AG09309 (cell line): Measurements from ENCODE around the gene RPP30.

Experiments used
- DNase-seq: peaks from one replicate; pipeline ENCODE4 v3.0.0-alpha.2; 2010; ENCODE audit warnings: low read depth
- H3K4me3 ChIP-seq: 2 replicates; pipeline ENCODE4 v1.5.1; 2011; ENCODE audit warnings: mild to moderate bottlenecking, low read depth, low read length, moderate library complexity; ENCODE audit not compliant: control insufficient read depth
- CTCF ChIP-seq: IDR thresholded peaks from 2 replicates; pipeline ENCODE4 v1.5.1; 2011; ENCODE audit warnings: mild to moderate bottlenecking, low read depth, low read length, inconsistent platforms; ENCODE audit not compliant: insufficient read depth, control insufficient read depth; ENCODE audit errors: missing control alignments

Gene RPP30

GRCh38 chr10:90906596-90906995 is 34.8 kb downstream of the RPP30 start:
- DNase-seq = no peak

GRCh38 chr10:90911133-90912051 is 39.6 kb downstream of the RPP30 start:
- TF ChIP-seq CTCF = peak; percentile 82
- no peak for DNase-seq
- no peak overlapping the region for H3K4me3 ChIP-seq

More at GRCh38 chr10:90906596-90906995, 34.8 kb downstream of the RPP30 start:
- no peak for TF ChIP-seq CTCF
- H3K4me3 ChIP-seq = no peak overlapping the region

GRCh38 chr10:90912174-90912573 is 40.4 kb downstream of the RPP30 start:
- DNase-seq = no peak
- H3K4me3 ChIP-seq = no peak overlapping the region
- TF ChIP-seq CTCF = no peak

GRCh38 chr10:90912854-90913479 is 41.2 kb downstream of the RPP30 start:
- TF ChIP-seq CTCF = no peak
- no peak for DNase-seq
- H3K4me3 ChIP-seq = no peak overlapping the region

- no peak overlapping the region for H3K4me3 ChIP-seq
- TF ChIP-seq CTCF = no peak
- no peak for DNase-seq
Observed at GRCh38 chr10:90913774-90914420, 42.1 kb downstream of the RPP30 start.

- DNase-seq = no peak
- H3K4me3 ChIP-seq = no peak overlapping the region
Observed at GRCh38 chr10:90914992-90915765, 43.4 kb downstream of the RPP30 start.

More at GRCh38 chr10:90914992-90915765, 43.4 kb downstream of the RPP30 start:
- no peak for TF ChIP-seq CTCF
